Stimulated activated CD4-positive, alpha-beta T cell treated with anti-CD3 and anti-CD28 coated beads, Interleukin-2, amount 100 ng/mL, for 24 hours (primary cell): ENCODE measurements around the gene CELF4.

Source experiments
- DNase-seq, 2 donors: peaks; one replicate each; pipeline ENCODE4 v3.0.0-alpha.2; 2020

CELF4 gene

DNA sequence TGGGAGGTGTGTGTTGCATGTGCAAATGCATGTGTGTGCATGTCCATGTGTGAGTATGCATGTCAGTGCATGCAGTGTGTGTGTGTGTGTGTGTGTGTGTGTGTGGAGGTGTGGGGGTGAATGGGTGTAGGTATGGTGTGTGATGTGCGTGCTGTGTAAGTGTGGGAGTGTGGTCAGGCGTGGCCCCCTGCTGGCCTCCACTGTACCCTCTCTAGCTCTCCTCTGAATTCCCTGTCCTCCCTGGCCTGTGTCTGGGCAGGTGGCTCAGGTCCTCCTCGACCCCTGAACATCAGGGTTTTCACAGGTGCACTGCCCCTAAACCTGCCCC, 230.2 kb downstream of the CELF4 start:
- DNase-seq, result no peak

DNA sequence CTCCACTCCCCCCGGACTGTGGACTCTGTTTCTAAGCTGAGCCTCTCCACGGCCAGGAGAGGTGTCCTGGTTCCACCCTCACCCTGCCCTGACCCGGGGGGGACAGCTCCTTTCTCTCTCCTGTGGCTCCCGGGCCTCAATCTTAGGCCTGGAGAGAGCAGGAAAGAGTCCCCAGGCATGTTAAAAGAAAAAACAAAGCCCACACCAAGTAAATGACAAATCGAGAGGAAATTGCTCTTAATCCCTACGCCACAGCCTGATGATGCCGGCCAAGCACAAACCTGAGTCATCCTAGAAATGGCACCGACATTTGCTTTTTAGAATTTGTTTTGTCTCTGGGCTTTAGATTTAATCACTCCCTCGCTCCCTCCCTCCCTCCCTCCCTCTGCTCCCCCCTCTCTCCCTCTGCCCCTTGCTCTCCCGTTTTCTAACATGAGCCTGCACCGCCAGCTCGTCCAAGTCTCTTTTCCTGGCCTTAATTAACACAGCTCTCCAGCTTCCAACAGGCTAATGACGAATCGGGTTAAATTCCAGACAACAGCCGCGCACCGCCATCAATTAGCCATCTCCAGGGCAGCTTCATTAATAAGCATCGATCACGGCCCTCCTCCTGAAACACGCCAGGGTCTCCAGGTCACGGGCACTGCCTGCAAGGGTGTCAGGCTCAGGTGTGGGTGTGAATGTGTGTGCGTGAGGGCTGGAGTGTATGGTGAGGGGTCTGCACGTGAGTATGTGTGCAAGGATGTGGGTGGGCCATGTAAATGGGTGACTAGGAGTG, 230.8 kb downstream of the CELF4 start:
- no peak for DNase-seq

DNA sequence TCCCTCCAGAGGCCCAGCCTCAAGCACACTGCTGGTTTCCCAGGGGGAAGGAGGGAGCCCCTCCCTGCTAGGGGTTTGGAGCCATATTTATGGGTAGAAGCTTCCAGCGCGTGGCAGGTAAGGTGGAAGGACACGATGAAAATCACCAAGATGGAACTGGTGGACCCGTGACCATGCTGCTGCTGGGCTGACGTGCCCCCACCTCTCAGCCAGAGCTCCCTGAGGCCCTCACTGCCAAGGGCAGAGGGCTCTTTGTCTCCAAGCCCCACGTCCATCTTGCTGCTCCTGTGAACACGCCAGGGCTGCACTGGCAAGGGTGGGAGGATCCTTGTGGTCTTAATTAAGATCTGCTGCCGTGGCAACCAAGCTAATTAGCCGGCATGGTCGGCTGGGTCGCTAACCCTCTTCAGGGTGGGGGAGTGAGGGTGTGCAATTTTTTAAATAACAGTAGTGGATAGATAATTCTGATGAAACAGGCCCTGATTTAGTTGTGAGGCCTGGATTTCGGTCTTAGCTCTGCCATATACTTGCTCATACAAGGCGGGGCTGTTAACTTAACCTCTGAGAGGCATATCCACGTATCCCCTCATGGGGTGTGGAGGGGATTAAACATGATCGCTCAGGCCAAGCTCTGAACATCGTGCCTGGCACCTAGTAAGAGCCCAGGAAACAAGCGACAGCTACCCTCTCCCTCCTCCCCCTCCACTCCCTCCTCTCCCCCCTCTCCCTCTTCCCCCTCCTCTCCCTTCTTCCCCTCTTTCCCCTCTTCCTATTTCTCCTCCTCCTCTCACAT, 232.8 kb downstream of the CELF4 start:
- DNase-seq, result no peak

DNA sequence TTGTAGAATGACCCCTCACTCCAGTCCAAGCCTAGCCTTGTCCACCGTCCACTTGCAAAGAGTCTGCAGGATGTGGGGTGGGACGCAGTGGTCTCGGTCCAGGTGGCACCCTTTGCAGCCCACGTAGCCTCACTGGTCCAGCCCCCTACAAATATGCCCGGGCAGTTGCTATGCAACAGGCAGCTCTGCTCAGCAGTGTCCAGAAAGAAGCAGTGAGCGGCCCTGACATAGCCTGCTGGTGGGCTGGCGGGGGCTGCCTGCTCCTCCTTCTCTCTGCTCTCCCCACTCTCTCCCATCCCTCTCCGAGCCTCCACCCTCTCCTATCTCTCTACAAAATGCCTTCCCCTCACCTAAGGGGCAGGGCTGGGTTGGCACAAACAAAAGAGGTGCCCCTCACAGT, 233.4 kb downstream of the CELF4 start:
- DNase-seq, result no peak

DNA sequence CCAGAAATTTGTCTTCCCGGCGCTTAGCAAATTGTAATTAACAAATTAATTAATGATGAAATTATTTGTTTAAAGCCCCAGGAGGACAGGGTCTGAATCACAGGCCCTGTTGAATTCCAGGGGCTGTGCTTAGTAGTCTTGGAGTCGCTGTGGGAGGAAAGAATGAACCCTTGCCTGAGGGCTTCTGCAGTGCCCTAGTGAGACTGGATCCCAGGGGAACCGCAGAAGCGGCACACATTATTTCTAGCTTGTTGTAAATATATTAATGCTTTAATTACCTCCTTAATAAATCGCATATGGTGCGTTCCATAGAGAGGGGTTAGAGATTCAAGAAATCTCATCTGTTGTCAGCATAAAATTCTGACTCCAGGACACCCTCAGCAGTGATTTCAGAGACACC, 235.4 kb downstream of the CELF4 start:
- no peak for DNase-seq

DNA sequence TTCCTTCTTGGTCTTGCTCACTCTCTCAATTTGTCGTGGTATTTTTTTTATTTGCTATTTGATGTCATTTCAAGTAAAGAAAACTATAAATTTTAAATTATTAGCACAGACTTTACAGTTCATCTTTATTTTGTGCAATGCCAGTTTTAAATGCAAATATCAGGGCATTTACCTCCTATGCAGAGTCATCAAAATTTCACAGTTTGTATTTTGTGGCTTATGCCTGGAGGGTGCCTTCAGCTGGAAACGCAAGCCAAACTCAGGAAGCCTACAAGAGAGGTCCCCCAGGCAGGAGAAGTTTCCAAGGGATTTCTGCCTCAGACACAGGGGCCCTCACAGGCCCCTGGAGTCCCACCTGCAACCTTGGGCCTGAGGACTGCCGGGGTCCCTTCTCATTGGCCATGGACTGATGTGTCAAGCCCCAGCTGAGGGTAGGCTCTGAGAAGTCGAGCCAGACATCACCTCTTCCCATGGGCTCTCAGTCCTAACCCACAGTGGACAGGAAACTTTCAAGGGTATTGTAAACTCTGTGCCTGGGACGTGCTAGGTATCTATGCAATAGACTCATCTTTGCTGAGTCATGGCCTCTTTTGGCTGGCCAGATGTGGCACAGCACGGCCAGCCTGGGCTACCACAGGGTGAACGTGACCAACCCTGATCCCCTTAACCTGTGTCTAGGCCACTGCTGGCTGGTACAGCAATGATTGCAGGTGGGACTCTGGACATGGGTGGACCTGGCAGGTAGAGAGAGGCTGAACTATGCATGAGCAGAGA, 236.5 kb downstream of the CELF4 start:
- DNase-seq, result no peak

DNA sequence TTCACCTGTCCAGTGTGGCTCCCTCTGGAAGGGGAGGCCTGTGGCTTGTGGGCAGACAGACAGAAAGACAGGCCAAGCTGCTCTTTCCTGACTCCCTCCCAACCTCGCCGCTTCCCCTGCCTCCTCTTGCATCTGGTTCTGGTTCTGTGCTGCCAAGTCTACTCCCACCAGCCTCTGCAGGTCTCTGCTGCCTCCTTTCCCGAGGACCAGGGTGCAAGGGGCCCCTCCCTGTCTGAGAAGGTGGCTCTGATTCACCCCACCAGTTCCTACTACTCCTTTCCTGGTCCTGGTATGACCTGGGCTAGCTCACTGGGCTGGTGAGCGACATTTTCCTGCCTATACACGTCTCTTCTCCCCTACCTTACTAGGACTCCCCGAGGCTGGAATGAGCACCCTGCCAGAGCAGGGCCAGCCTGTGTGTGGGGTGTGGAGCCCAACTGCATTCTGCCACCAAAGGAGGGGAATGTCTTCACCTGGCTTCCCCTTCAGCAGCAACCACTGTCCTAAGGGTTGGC, 238.5 kb downstream of the CELF4 start:
- no peak for DNase-seq

DNA sequence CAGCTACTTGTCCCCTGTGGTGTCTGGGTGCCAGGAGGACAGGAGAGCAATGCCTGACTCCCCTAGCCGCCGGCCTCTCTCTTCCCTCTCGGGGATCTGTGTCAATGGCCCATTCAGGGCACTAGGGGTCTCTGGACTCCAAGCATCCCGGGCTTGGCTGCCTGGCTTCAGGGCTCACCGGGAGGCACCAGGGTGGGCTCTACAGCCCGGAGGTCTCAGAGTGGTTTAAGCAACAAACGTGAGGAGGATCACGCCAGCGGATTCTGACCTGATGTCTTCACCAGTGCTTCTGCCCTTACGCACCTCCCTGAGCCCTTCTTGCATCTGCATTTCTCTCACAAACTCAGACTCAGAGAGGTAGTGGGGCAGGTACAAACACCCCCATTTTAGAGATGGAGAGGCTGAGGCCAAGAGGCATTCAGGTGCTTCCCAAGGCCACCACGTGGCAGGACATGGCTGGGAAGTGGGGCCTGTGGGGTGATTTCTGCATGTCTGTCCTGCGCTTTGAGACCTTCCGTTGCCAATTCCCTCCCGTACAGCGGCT, 243.0 kb downstream of the CELF4 start:
- peak in 1 of 2 donors; percentile 14 for DNase-seq

DNA sequence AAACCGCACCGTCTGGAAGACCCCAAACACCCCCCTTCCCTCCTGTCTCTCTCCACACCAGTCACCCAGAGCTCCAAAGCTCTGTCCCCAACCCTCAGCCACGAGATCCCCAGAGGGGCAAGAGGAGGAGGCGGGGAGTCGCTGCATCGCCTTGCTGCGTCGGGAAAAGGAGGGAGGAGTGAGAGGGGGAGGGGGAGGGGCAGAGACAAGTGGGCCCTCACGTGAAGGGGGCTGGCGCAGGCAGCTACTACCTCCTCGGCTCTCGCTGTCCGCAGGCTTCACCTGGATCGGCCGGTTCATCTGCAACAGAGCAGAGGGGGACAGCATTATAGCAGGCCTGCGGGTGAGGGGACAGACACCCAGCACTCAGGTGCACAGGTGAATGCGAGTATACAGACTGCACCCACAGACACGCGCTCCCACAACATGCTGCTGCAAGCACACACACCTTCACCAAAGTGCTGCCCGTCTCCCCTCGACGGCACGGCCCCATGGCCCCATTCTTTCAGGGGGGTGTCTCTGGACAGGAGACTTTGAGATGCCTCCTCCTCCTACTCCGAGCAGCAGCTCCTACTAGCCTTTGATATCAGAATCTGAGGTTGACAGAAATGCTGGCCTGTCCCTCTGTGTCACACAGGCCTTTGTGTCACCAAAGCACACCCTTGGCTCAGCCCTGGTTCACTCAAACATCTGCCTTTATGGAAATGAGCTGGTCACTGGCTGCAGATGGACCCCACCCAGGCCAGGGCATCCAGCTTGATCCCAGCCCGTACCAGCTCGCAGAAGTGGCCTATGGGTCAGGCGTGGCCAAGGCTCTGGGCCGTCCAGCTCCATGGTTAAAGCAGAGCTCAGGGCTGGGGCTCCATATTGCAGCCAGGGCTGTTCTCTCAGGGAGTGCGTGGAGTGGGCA, 243.8 kb downstream of the CELF4 start:
- DNase-seq, result no peak

DNA sequence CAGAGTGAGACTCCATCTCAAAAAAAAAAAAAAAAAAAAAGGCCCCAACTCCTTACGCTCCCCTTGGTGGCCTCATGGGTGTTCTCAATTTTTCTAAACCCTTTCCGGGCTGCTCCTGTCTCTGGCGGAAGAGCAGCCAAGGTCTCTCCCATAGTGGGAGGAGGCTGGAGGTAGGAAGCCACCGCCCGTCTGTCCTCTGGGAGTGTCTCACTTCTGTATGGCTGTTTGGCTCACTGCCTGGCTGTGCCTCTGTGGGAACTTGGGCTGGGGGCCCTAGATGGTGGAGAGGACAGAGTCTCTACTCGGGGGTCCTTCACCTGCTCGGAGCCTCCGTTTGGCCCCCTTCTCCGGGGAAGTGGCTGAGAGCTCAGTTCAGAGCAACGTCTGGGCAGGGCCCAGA, 245.3 kb downstream of the CELF4 start:
- no peak for DNase-seq

DNA sequence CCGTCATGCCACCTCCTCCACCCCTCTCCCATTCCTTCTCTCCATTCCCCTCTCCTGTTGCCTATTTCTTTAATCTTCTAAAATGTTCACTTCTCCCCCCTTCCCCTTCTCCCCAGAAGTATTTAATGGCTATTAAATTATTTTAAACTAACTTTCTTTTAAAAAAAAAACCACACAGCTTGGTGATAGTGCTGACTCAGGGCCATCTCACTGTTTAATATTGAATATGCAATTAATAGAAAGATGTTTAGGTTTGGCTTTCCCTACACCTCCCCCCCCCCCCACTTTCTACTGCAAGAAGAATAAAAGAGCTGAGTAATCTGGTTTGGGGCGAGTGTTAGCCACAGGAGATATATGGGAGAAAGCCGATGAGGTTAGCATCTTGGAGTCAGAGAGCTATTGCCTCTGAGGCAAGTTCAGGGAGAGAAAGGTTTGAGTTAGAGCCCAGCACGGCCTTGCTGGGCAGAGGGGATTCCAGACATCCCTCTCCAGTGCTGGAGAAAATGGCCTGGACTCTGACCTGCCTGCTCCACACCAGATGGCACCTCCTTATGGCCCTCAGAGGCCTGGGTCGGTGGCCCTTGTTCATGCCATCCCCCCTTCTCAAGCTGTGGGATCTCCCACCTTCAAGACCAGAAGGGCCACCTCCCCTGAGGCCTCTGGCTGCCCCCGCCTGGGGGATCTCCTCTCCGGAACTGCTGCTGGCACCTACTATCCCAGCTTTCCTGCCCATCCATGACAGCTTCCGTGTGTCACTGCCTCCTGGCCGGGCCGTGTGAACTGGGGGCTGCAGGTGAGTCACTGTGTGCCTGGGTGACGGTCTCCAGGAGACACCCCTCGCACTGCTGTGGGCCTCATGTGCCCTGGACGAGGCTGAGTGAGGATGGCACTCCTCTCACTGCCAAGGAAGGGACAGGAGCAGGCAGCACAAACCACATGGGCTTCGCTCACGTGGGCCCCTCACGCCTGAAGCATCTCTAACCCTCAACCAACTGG, 246.9 kb downstream of the CELF4 start:
- no peak for DNase-seq

DNA sequence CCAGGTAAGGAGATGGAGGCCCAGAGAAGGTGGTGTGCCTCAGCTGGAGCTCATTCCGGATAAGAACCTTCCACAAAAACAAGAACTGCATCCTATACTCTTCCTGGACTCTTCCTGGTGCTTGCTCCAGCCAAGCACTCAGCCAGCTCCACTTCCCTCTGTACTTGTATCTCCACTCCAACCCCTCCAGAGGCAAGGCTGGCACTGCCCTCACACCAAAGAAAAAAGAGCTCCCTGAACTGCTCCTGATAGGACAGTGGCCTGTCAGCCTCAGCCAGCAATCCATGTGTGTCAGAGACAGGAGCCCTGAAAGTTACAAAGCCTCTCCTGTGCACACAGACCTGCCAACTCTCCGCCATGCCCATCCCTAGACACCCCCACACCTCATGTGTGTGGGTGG, 248.1 kb downstream of the CELF4 start:
- DNase-seq, result no peak

DNA sequence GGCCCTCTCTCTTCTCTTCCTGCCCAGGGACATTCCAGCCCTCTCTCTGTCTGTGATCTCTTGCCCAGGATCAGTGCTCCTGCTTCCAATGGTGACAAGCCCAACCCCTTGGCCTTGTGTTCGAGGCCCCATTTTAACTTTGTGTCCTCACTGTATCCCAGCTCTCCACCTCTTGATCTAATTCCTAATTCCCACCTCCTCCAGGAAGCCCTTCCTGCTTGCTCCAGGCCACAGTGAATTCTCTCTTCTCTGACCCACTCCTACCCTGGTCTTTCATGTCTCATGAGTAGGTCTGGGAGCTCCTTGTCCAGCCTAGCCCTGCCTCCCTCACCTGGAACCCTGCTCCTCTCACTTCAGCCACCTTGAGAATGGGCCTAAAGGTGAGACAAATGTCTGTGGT, 249.1 kb downstream of the CELF4 start:
- DNase-seq, result no peak

DNA sequence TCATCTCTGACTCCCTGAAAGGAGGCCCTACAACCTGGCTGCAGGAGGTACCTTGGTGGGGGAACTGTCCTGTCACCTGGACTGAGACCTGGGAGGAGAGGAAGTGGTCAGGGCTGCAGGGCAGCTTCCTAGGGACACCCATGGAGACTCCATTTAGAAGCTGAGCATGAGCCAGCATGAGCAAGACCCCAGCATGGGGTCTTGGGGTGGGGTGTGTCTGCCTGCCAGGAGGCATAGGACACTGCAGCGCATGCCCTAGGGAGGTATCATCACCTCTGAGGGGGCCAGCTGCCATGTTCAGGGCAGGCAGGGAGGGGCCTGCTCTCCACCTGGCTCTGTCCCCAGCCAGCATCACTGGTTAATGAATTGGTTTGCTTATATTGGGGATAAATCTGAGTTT, 249.7 kb downstream of the CELF4 start:
- DNase-seq, result no peak

DNA sequence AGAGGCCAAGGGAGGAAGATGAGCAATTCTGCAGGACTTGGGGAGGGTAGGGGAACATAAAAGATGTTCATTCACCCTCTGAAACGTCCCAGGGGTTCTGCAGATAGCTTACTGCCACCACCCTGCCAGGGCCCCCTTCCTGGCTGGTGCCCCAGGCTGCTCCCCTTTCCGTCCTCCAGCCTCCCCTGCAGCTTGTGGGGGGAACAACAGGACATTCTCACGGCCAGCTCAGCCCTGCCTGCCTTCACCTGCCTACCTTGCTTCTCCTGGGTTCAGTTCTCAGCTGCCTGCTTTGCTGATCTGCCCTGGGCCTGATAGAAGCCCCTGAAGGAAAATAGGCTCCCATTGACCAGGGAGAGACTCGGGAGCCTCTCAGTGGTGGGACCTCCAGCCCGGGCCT, 251.1 kb downstream of the CELF4 start:
- no peak for DNase-seq

DNA sequence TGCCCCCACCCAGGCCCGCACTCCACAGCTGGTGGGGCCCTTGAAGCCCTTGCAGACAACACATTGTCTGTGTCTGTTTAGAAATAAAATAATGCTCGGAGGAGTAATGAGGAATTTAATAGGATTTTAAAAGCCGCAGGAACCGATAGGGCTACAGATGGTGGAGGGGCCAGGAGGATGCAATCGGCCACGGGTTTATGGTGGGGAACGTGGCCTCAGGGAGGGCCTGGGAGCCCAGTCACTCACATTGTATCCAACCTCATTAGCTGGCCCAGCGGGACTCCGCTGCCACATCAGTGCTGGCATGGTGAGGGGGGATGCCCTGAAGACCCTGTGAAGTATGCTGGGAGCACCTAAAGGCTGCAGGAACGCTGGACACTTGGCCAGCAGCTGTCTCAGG, 252.0 kb downstream of the CELF4 start:
- no peak for DNase-seq

DNA sequence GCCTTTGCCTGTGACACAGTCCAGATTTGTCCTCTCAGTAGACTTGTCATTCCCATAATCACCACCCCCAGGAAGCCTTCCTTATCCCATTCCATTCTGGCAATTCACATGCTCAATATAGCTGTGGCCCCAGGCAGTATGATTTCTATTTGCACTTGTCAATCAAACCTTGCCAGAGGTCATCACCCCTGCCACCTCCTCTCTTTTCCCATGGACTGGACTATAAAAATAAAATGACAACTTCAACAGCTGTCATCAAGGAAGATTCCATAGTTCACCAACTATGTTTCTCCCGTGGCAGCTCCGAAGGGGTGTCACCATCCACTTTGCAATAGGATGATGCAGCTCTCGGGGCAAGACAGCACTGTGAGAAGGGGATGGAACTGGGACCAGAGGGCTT, 255.7 kb downstream of the CELF4 start:
- DNase-seq, result no peak

DNA sequence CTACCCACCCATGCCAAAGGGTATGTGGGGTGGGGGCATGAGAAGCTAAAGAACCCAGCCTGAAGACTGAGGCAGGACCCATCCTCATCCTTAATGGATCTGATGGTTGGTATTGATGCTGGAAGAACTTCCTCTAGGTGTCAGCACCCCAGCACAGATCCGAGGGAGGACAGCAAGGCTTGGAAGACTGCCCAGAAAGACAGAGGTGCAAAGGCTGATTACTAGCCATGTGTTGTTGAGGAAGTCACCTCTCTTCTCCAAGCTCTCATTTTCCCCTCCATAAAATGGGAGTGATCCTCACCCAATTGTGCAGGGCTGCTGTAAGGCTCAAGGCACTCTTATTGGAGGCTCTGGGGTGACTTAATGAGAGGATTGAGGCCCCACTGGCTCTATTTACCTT, 256.5 kb downstream of the CELF4 start:
- no peak for DNase-seq

DNA sequence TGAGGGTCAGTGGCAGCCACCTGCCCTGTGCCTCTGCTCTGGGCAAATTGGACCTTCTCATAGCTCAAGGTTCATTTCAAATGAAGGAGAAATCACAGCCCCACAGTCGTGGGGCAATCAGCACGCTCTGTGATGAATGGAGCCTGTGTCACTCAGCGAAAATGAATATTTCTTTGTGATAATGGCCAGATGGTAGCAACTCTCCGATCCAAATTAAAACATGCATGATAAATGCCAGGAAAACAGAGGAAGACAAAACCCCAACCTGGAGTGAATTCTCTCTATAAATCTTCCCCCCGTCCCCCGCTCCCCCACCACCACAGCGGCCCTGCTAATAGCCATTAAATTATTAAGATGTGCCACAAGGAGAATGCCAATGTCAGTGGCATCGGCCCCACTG, 258.4 kb downstream of the CELF4 start:
- DNase-seq, result no peak

DNA sequence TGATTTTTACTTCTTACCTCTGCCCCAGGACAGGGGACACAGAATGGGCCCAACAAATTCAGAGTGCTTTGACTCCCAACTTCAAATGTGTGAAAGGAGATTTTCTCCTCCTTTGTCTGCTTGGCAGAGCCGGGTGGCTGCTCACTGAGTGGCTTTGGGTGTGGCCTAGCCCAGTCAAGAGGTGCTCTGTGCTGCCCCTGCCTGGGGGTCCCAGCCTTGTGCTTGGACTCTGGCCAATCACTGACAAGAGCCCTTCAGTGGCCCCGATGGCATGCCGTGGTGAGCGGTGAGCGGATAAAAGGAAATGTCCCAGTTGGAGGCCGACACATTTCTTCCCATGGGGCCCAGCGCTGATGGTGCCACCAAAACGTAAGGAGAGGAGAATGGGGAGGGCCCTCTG, 259.2 kb downstream of the CELF4 start:
- no peak for DNase-seq

DNA sequence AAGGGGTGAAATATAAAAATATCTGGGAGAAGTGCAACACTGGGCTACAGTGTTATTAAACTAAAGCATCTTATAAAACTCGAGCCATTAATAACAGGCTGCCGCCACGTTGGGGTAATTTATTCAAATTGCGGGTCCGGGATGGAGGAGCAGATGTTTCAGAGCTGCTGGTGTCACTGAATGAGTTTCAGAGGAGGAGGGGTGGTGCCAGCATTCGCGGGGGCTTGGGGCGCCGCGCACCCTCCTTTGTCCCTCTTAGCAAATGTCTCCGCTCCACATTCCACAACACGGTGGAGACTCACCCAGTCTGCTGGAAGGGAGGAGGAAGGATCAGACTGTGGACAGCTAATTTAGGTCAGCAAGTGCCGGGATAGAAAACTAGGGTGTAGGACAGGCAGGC, 260.5 kb downstream of the CELF4 start:
- DNase-seq, result no peak
